Glutamatergic neuron (in vitro differentiated cells): ENCODE results near the gene GTSE1. TPM values are rescaled to one million over a fixed set of nuclear protein-coding genes. Genes with fewer than 3 reads are reported as not detected.

Experiments
- DNase-seq: peaks from one replicate; pipeline ENCODE4 v3.0.0; 2022
- H3K27ac Mint-ChIP-seq: one replicate; pipeline ENCODE4 v1.8.0; 2020; ENCODE audit warnings: mild to moderate bottlenecking, mixed read lengths, inconsistent platforms; ENCODE audit not compliant: unreplicated experiment
- H3K27me3 Mint-ChIP-seq: one replicate; pipeline ENCODE4 v1.8.0; 2020; ENCODE audit warnings: mild to moderate bottlenecking, moderate library complexity, mixed read lengths, inconsistent platforms; ENCODE audit not compliant: unreplicated experiment
- H3K36me3 Mint-ChIP-seq: one replicate; pipeline ENCODE4 v1.8.0; 2020; ENCODE audit warnings: mild to moderate bottlenecking, mixed read lengths, inconsistent platforms; ENCODE audit not compliant: unreplicated experiment
- H3K4me1 Mint-ChIP-seq: one replicate; pipeline ENCODE4 v1.8.0; 2020; ENCODE audit warnings: mild to moderate bottlenecking, low read depth, mixed read lengths, inconsistent platforms; ENCODE audit not compliant: unreplicated experiment
- H3K4me3 Mint-ChIP-seq: one replicate; pipeline ENCODE4 v1.8.0; 2020; ENCODE audit warnings: mild to moderate bottlenecking, mixed read lengths, inconsistent platforms; ENCODE audit not compliant: unreplicated experiment
- H3K9me3 Mint-ChIP-seq: one replicate; pipeline ENCODE4 v1.8.0; 2020; ENCODE audit warnings: mild to moderate bottlenecking, moderate library complexity, mixed read lengths, inconsistent platforms; ENCODE audit not compliant: unreplicated experiment
- total RNA-seq: library from RNA; stranded (reverse); fragmentation: NEBNext Ultra II Directional; extraction: Animal tissue kit (Norgen Biotek cat#: 25700); gene quantifications from one replicate; pipeline ENCODE4 v1.2.1, GENCODE V29; 2021; ENCODE audit not compliant: unreplicated experiment
- TF ChIP-seq, protein P1 (sequence below): fragments of 200-600 bp; sonication (generic); IDR thresholded peaks from one replicate; pipeline ENCODE4 v1.5.0; 2021; ENCODE audit not compliant: partially characterized antibody, unreplicated experiment

Gene GTSE1
- total RNA-seq, 1 donor from 2014 or later: 7.5 TPM

DNA sequence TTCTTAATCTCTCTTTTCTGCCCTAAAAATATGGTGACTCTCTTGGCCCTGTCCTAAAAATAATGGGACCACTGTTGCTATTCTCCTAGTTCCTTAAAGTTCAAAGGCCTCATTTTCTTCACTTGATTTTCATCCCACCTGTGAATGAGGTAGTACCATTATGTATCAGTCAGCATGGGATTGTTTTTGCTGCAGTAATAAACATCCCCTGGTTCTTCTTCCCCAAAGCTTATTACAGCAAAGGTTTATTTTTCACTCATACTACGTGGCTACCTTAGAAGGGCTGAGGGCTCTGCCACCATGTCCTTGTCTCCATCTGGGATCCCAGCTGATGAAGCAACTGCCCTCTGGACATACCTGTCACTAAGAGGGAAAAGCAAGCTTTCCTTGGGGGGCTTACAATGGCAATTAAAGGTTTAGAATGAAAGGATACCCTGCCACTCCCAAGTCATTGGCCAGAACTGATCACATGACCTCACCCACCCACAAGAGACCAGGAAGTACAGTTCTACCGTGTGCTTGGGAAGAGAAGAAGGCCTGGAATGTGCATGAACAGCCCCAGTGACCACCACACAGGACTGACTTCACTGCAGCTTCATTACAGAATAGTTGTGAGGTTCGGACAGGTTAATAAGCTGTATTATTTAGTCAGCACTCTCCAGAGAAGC is 21.1 kb upstream of the GTSE1 start:
- H3K27me3 Mint-ChIP-seq: peaks cover 3% of the 10 kb centered on the region
- H3K4me1 Mint-ChIP-seq: peaks cover 9% of the 10 kb centered on the region
- TF ChIP-seq, protein P1, sequence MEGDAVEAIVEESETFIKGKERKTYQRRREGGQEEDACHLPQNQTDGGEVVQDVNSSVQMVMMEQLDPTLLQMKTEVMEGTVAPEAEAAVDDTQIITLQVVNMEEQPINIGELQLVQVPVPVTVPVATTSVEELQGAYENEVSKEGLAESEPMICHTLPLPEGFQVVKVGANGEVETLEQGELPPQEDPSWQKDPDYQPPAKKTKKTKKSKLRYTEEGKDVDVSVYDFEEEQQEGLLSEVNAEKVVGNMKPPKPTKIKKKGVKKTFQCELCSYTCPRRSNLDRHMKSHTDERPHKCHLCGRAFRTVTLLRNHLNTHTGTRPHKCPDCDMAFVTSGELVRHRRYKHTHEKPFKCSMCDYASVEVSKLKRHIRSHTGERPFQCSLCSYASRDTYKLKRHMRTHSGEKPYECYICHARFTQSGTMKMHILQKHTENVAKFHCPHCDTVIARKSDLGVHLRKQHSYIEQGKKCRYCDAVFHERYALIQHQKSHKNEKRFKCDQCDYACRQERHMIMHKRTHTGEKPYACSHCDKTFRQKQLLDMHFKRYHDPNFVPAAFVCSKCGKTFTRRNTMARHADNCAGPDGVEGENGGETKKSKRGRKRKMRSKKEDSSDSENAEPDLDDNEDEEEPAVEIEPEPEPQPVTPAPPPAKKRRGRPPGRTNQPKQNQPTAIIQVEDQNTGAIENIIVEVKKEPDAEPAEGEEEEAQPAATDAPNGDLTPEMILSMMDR: no peak
- no peak overlapping the region for H3K27ac Mint-ChIP-seq
- H3K4me3 Mint-ChIP-seq: no peak overlapping the region
- H3K9me3 Mint-ChIP-seq: no peaks in the 10 kb centered on the region
- DNase-seq: no peak
- H3K36me3 Mint-ChIP-seq: peaks cover 15% of the 10 kb centered on the region

DNA sequence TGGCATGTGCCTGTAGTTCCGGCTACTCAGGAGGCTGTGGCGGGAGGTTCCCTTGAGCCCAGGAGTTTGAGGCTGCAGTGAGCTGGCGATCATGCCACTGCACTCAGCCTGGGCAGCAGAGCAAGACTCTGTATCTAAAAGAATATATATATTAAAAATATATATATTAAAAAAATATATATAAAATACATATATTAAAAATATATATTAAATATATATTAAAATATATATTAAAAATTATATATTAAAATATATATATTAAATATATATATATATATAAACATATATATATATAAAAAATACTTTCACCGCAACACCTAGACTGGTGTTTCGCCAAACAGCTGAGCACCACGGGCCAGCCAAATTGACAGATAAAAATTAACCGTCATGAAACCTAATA is 20.1 kb upstream of the GTSE1 start:
- Mint-ChIP-seq H3K27me3 (peaks cover 3% of the 10 kb centered on the region), H3K36me3 (peaks cover 15% of the 10 kb centered on the region), H3K27ac (no peak overlapping the region), H3K9me3 (no peaks in the 10 kb centered on the region), H3K4me3 (no peak overlapping the region), H3K4me1 (peaks cover 9% of the 10 kb centered on the region)
- TF ChIP-seq, protein P1: no peak
- no peak for DNase-seq

DNA sequence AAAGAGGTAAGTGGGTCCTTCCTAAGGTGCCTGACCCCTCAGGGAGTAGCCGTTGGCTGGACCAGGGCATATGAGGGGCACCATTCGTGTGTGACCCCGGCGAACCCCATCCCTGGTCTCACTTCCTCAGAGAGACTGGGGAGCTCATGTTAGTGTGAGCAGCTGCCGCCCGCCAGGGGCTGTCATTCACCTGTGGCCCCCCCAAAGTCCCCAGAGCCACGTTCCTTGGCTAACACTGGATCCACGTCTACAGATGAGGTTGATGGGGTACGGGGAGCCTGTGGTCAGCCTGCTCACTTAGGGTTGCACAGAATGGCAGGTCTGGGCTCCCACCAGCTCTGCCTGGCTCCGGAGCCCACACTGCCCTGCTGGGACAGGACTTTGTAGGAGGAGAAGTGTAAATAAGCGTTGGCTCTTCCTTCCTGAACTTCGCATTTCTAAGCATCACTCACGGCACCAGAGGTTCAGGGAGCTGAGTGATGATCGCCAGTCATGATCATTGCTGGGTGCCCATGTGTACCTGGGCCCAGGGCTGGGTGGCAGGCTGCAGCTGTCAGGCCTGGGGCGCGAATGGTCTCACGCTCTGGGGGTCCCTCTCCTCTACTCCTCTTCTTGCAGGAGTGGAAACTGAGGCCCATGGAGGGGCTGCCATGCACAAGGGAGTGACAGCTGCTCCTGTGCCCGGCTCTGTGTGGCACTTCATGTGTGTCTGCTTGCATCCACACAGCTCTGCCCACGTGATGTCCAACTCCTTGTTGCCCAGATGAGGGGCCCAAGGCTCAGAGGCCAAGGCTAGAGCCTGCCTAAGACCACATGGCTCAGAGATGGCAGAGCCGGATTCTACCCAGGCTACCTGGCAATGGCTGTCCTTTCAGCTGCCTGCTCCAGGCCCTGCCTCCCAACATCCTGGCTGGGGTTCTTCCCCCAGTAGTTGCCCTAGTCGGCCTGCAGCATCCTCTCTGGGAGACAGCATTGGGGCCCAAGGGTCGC is 17.7 kb upstream of the GTSE1 start:
- H3K27me3 Mint-ChIP-seq: peaks cover 3% of the 10 kb centered on the region
- H3K36me3 Mint-ChIP-seq: peaks cover 15% of the 10 kb centered on the region
- DNase-seq: no peak
- peaks cover 1% of the 10 kb centered on the region for H3K4me1 Mint-ChIP-seq
- peaks cover 3% of the 10 kb centered on the region for H3K9me3 Mint-ChIP-seq
- H3K27ac Mint-ChIP-seq: no peak overlapping the region
- H3K4me3 Mint-ChIP-seq: no peak overlapping the region
- TF ChIP-seq, protein P1: no peak

DNA sequence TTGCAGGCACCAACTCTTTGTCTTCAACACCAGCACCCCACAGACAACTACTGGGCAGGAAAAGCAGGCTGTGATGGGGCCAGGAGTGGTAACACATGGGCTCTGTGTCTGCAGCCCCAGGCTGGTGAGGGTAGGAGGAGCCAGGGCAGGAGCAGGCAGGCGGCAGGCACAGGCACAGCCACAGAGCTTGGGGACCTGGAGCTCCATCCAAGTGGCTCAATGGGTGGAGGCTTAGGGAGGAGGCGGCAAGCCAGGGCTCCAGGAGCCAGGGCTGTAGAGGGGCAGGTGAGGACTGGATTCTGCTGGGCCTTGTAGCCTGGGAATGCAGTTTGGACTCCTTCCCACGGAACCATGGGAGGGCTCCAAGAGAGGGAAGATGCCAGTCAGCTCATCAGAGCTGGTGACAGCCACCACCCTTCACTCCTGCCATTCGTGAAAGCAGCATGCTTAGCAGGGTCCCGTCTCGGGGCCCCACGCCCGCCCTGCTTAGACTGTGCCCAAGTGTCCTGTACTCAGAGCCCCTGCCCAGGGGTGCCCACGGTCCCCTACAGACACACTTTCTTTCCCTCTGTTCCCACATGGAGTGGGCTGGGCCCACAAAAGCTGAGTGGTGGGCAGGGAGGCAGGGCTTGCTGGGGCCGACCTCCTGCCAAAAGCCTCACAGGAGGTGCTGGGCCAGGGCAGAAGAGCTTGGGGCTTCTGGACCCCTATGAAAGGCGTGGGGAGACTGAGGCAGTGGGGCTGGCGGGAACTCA is 16.4 kb upstream of the GTSE1 start:
- Mint-ChIP-seq H3K4me3 (no peak overlapping the region), H3K27ac (no peak overlapping the region)
- no peak for DNase-seq

More for the DNA sequence above, 16.4 kb upstream of the GTSE1 start:
- Mint-ChIP-seq H3K27me3 (no peaks in the 10 kb centered on the region), H3K9me3 (peaks cover 3% of the 10 kb centered on the region), H3K36me3 (peaks cover 18% of the 10 kb centered on the region), H3K4me1 (no peaks in the 10 kb centered on the region)
- TF ChIP-seq, protein P1: no peak
